Cardiac ventricle fibroblast (primary cell): ENCODE data around the gene FAM161A. TPM values are rescaled to one million over a fixed set of nuclear protein-coding genes. Genes with fewer than 3 reads are reported as not detected.

Experiments used
- total RNA-seq: library from RNA; depleted of rRNA; stranded (reverse); fragments of >200 nt; gene quantifications from 2 replicates; pipeline ENCODE4 v1.2.3, GENCODE V29; 2015

FAM161A gene, protein sequence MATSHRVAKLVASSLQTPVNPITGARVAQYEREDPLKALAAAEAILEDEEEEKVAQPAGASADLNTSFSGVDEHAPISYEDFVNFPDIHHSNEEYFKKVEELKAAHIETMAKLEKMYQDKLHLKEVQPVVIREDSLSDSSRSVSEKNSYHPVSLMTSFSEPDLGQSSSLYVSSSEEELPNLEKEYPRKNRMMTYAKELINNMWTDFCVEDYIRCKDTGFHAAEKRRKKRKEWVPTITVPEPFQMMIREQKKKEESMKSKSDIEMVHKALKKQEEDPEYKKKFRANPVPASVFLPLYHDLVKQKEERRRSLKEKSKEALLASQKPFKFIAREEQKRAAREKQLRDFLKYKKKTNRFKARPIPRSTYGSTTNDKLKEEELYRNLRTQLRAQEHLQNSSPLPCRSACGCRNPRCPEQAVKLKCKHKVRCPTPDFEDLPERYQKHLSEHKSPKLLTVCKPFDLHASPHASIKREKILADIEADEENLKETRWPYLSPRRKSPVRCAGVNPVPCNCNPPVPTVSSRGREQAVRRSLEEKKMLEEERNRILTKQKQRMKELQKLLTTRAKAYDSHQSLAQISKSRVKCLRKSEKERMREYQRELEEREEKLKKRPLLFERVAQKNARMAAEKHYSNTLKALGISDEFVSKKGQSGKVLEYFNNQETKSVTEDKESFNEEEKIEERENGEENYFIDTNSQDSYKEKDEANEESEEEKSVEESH
- total RNA-seq = 0.69 and 1.3 TPM in 2 replicates

GRCh38 chr2:61853847-61854563, at the start of gene FAM161A:
FAM161A (minus strand) TSS chr2:61854060; CDS start chr2:61854041, 19 bp downstream.

GRCh38 chr2:61888267-61889055, 34.6 kb upstream of the FAM161A start, which contains the start of gene CCT4:
CCT4 (minus strand) TSS chr2:61888656; CDS start chr2:61888507, 149 bp downstream.

Other genes starting within 250 kb of the FAM161A start
- 93.3 and 97.8 TPM in 2 replicates for gene CCT4, start 34.6 kb upstream of the FAM161A start, total RNA-seq
- gene COMMD1, start 51.6 kb upstream of the FAM161A start, total RNA-seq = 31.6 and 44.7 TPM in 2 replicates